ENCODE measurements around the gene CRISPLD2. TPM values are rescaled to one million over a fixed set of nuclear protein-coding genes. Genes with fewer than 3 reads are reported as not detected.

CRISPLD2 gene
- total RNA-seq, 1 donor = 40.2 TPM

- Histone ChIP-seq H3K79me2 (ENCODE audit: insufficient read depth, low read length) (no peaks in the 10 kb centered on the region), H3K9me3 (ENCODE audit: low read depth, low read length) (no peaks in the 10 kb centered on the region), H3K4me2 (ENCODE audit: insufficient read depth, low read length) (no peak overlapping the region), H2AFZ (ENCODE audit: low read length) (no peak overlapping the region), H3K4me1 (ENCODE audit: insufficient read depth, low read length) (peaks cover 6% of the 10 kb centered on the region), H3K27ac (ENCODE audit: low read depth, low read length) (no peak overlapping the region), H3K36me3 (ENCODE audit: insufficient read depth, low read length) (no peaks in the 10 kb centered on the region), H3K4me3 (ENCODE audit: insufficient read depth, low read length) (no peak overlapping the region), H4K20me1 (ENCODE audit: insufficient read depth, low read length) (no peaks in the 10 kb centered on the region), H3K27me3 (ENCODE audit: insufficient read depth, low read length) (no peaks in the 10 kb centered on the region)
- DNase-seq (ENCODE audit: insufficient read length, low spot score, missing footprints) = peak; percentile 26
- no peak for TF ChIP-seq CTCF (IDR thresholded peaks at IDR 0.05; ENCODE audit: extremely low read depth, low read depth, low read length)
Measured at GRCh38 chr16:84876873-84877606, 57.3 kb downstream of the CRISPLD2 start.

DNA sequence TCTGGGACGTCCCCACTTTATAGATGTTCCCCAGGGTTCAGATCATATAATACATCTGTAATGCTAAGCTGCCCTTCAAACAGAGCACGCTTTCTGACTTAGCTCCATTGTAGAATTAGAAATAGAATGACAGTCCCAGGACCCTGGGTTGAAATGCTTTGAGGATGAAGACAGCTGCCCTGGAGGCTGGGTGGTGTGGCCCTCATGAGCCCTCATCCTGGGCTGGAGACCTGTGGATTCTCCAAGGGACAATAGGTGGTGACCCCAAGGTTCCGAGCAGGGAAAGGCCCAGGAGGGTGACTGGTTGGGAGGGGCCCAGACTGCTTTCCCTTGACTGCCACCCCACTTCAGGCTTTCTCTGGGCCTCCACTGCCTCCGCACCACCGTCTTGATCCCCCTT is 59.0 kb downstream of the CRISPLD2 start:
- no peaks in the 10 kb centered on the region for H3K36me3 ChIP-seq (ENCODE audit: insufficient read depth, low read length)

DNA sequence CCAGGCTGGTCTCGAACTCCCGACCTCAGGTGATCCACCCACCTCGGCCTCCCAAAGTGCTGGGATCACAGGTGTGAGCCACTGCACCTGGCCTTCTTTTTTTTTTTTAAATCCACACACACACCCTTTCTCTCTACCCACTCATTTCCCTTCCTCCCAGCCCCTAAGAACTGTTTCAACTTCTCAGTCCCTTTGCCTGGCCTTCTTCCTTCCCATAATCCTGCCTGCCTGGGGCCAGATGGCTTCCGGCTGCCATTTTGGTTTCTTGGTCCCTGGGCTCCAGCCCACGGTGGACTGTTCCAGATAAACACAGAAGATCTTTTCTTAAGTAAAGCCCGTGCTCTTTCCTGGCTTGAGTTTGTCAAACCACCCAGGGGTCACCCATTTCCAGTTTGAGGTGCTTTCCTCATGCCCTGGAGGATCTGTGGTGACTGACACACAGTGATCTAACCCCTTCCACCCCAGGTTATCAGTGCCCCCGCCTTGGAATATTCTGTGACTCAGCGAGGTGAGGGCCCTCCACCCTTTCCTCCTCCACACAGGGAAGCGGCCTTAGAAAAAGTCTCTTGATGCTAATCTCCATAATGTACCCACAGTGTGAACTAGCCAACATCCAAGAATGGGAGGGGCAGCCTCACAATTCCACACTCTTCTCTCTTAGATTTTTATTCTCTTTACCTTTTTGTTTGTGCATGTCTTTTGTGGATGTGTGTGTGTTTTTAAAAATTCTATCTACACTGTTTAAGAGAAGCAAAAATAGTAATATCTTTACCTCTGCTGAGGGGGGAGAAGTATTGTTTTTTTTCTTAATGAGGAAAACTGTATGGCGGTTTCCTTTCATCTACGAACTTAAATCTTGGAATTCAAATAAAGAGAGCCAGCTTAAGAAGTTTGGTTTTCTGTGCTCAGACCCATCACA is 60.0 kb downstream of the CRISPLD2 start:
- H3K4me1 ChIP-seq (ENCODE audit: insufficient read depth, low read length) = peaks cover 7% of the 10 kb centered on the region
- no peak overlapping the region for H3K27ac ChIP-seq (ENCODE audit: low read depth, low read length)
- no peak for TF ChIP-seq CTCF (IDR thresholded peaks at IDR 0.05; ENCODE audit: extremely low read depth, low read depth, low read length)
- no peak overlapping the region for H3K4me3 ChIP-seq (ENCODE audit: insufficient read depth, low read length)
- no peaks in the 10 kb centered on the region for H3K36me3 ChIP-seq (ENCODE audit: insufficient read depth, low read length)
- H3K9me3 ChIP-seq (ENCODE audit: low read depth, low read length) = no peaks in the 10 kb centered on the region
- H3K27me3 ChIP-seq (ENCODE audit: insufficient read depth, low read length) = no peaks in the 10 kb centered on the region
- H2AFZ ChIP-seq (ENCODE audit: low read length) = no peak overlapping the region
- H4K20me1 ChIP-seq (ENCODE audit: insufficient read depth, low read length) = no peaks in the 10 kb centered on the region
- H3K4me2 ChIP-seq (ENCODE audit: insufficient read depth, low read length) = no peak overlapping the region
- H3K79me2 ChIP-seq (ENCODE audit: insufficient read depth, low read length) = no peaks in the 10 kb centered on the region
- peak; percentile 15 for DNase-seq (ENCODE audit: insufficient read length, low spot score, missing footprints)

More for the DNA sequence above, 59.0 kb downstream of the CRISPLD2 start:
- H3K4me3 ChIP-seq (ENCODE audit: insufficient read depth, low read length) = no peak overlapping the region
- H3K4me1 ChIP-seq (ENCODE audit: insufficient read depth, low read length) = peaks cover 7% of the 10 kb centered on the region
- peak; percentile 3 for DNase-seq (ENCODE audit: insufficient read length, low spot score, missing footprints)
- no peak for TF ChIP-seq CTCF (IDR thresholded peaks at IDR 0.05; ENCODE audit: extremely low read depth, low read depth, low read length)
- H2AFZ ChIP-seq (ENCODE audit: low read length) = no peak overlapping the region
- H4K20me1 ChIP-seq (ENCODE audit: insufficient read depth, low read length) = no peaks in the 10 kb centered on the region
- no peaks in the 10 kb centered on the region for H3K9me3 ChIP-seq (ENCODE audit: low read depth, low read length)
- H3K4me2 ChIP-seq (ENCODE audit: insufficient read depth, low read length) = no peak overlapping the region
- H3K27me3 ChIP-seq (ENCODE audit: insufficient read depth, low read length) = no peaks in the 10 kb centered on the region
- H3K27ac ChIP-seq (ENCODE audit: low read depth, low read length) = no peak overlapping the region
- no peaks in the 10 kb centered on the region for H3K79me2 ChIP-seq (ENCODE audit: insufficient read depth, low read length)
